Hepatocyte (in vitro differentiated cells): ENCODE measurements around the gene ICA1. TPM values are rescaled to one million over a fixed set of nuclear protein-coding genes. Genes with fewer than 3 reads are reported as not detected.

ENCODE experiments used
- DNase-seq: peaks from one replicate; pipeline ENCODE4 v3.0.0-alpha.2; 2016; ENCODE audit warnings: low spot score
- H2AFZ ChIP-seq: fragments of 200-600 bp; sonication (generic); 2 replicates; pipeline ENCODE4 v1.6.0; 2016; ENCODE audit warnings: antibody characterized with exemption, mild to moderate bottlenecking
- H3K27ac ChIP-seq: fragments of 200-600 bp; sonication (generic); 2 replicates; pipeline ENCODE4 v1.5.1; 2016; ENCODE audit warnings: mild to moderate bottlenecking
- H3K27me3 ChIP-seq: fragments of 200-600 bp; sonication (generic); 2 replicates; pipeline ENCODE4 v1.6.1; 2016
- H3K36me3 ChIP-seq: fragments of 200-600 bp; sonication (generic); replicated peaks from 2 replicates; pipeline ENCODE4 v1.5.1; 2016; ENCODE audit warnings: low read depth; ENCODE audit not compliant: insufficient read depth
- H3K4me1 ChIP-seq: fragments of 200-600 bp; sonication (generic); 2 replicates; pipeline ENCODE4 v1.5.1; 2016; ENCODE audit warnings: mild to moderate bottlenecking, moderate library complexity; ENCODE audit not compliant: insufficient read depth
- H3K4me2 ChIP-seq: fragments of 200-600 bp; sonication (generic); 2 replicates; pipeline ENCODE4 v1.6.0; 2016
- H3K4me3 ChIP-seq: fragments of 200-600 bp; sonication (generic); 2 replicates; pipeline ENCODE4 v1.5.1; 2016; ENCODE audit warnings: mild to moderate bottlenecking
- H3K79me2 ChIP-seq: fragments of 200-600 bp; sonication (generic); 2 replicates; pipeline ENCODE4 v1.6.0; 2017; ENCODE audit warnings: mild to moderate bottlenecking
- H3K9me2 ChIP-seq: fragments of 200-600 bp; sonication (generic); replicated peaks from 2 replicates; pipeline ENCODE4 v1.6.0; 2017; ENCODE audit warnings: mild to moderate bottlenecking; ENCODE audit not compliant: insufficient read depth
- H3K9me3 ChIP-seq: fragments of 200-600 bp; sonication (generic); 2 replicates; pipeline ENCODE4 v1.5.1; 2016; ENCODE audit warnings: low read depth, mild to moderate bottlenecking
- H4K20me1 ChIP-seq: fragments of 200-600 bp; sonication (generic); 2 replicates; pipeline ENCODE4 v1.6.0; 2016; ENCODE audit warnings: mild to moderate bottlenecking; ENCODE audit not compliant: insufficient read depth, poor library complexity, severe bottlenecking
- CTCF ChIP-seq: fragments of 200-600 bp; sonication (generic); IDR thresholded peaks from 2 replicates; pipeline ENCODE4 v1.5.1; 2016; ENCODE audit warnings: antibody characterized with exemption, mild to moderate bottlenecking; ENCODE audit not compliant: poor library complexity
- EZH2 ChIP-seq: fragments of 200-600 bp; sonication (generic); IDR thresholded peaks from 2 replicates; pipeline ENCODE4 v1.6.1; 2016; ENCODE audit warnings: antibody characterized with exemption, mild to moderate bottlenecking, borderline replicate concordance
- EZH2phosphoT487 ChIP-seq: fragments of 200-600 bp; sonication (generic); IDR thresholded peaks from one replicate; pipeline ENCODE4 v1.6.1; 2018; ENCODE audit warnings: antibody characterized with exemption, mild to moderate bottlenecking, low read depth, moderate library complexity; ENCODE audit not compliant: unreplicated experiment, severe bottlenecking
- WGBS: methylation state at CpG from one replicate; pipeline ENCODE4 v1.1.6; 2016; ENCODE audit warnings: low lambda C conversion rate; ENCODE audit errors: missing lambda C conversion rate; 5-methylcytosine and 5-hydroxymethylcytosine counted together
- polyA plus RNA-seq: library from polyadenylated mRNA; unstranded; fragments of >200 nt; fragmentation: Nextera tagmentation; extraction: Ambion mirVana; gene quantifications from 2 replicates; pipeline ENCODE4 v1.2.1, GENCODE V29; 2016
- total RNA-seq: library from RNA; depleted of rRNA; stranded (reverse); fragments of >200 nt; gene quantifications from 2 replicates; pipeline ENCODE4 v1.2.3, GENCODE V29; 2014

Gene ICA1
- total and polyA plus RNA-seq, 2 experiments from 2014 or later = 32.9 to 40.1 TPM

GRCh38 chr7:8114175-8114574 lies 147.8 kb downstream of the ICA1 start:
- H3K4me1 ChIP-seq = no peaks in the 10 kb centered on the region
- no peaks in the 10 kb centered on the region for H3K27me3 ChIP-seq
- no peak overlapping the region for H3K27ac ChIP-seq
- H3K36me3 ChIP-seq = no peaks in the 10 kb centered on the region
- TF ChIP-seq CTCF = no peak
- no peak for TF ChIP-seq EZH2
- no peak for TF ChIP-seq EZH2phosphoT487
- H4K20me1 ChIP-seq = no peaks in the 10 kb centered on the region
- DNase-seq = no peak
- H3K4me2 ChIP-seq = no peak overlapping the region
- no peaks in the 10 kb centered on the region for H3K9me2 ChIP-seq
- 92% methylated on average over 4 of the region's 4 CpGs for WGBS
- H3K4me3 ChIP-seq = no peak overlapping the region
- H3K79me2 ChIP-seq = no peaks in the 10 kb centered on the region
- no peak overlapping the region for H2AFZ ChIP-seq
- no peaks in the 10 kb centered on the region for H3K9me3 ChIP-seq

- H2AFZ ChIP-seq = no peak overlapping the region
- H3K27me3 ChIP-seq = no peaks in the 10 kb centered on the region
- no peak overlapping the region for H3K4me3 ChIP-seq
- no peaks in the 10 kb centered on the region for H3K9me2 ChIP-seq
- no peaks in the 10 kb centered on the region for H3K4me1 ChIP-seq
- 90% methylated on average over 3 of the region's 3 CpGs for WGBS
- H3K79me2 ChIP-seq = no peaks in the 10 kb centered on the region
- H4K20me1 ChIP-seq = no peaks in the 10 kb centered on the region
- H3K27ac ChIP-seq = no peak overlapping the region
- H3K9me3 ChIP-seq = no peaks in the 10 kb centered on the region
- TF ChIP-seq EZH2 = no peak
- no peak for TF ChIP-seq EZH2phosphoT487
- TF ChIP-seq CTCF = no peak
- no peak for DNase-seq
- H3K36me3 ChIP-seq = no peaks in the 10 kb centered on the region
- H3K4me2 ChIP-seq = no peak overlapping the region
These were observed 148.8 kb downstream of the ICA1 start for GRCh38 chr7:8113184-8113583.

GRCh38 chr7:8112685-8113084 lies 149.3 kb downstream of the ICA1 start:
- Histone ChIP-seq H3K4me1 (no peaks in the 10 kb centered on the region), H3K27me3 (no peaks in the 10 kb centered on the region), H3K9me3 (no peaks in the 10 kb centered on the region), H3K9me2 (no peaks in the 10 kb centered on the region), H4K20me1 (no peaks in the 10 kb centered on the region), H3K79me2 (no peaks in the 10 kb centered on the region), H3K4me2 (no peak overlapping the region), H3K27ac (no peak overlapping the region), H3K36me3 (no peaks in the 10 kb centered on the region), H2AFZ (no peak overlapping the region), H3K4me3 (no peak overlapping the region)
- no peak for TF ChIP-seq EZH2phosphoT487
- TF ChIP-seq EZH2 = no peak
- no peak for TF ChIP-seq CTCF
- DNase-seq = no peak
- WGBS = 90% methylated on average over 2 of the region's 2 CpGs
